OCI-LY3 (cell line): ENCODE measurements around the gene HOXB3.
A peak's percentile ranks its signal among the peaks of the same experiment; 100 is the strongest.

Experiments
- H2AFZ ChIP-seq: fragments of 200-600, 300-600 bp; shearing (Covaris generic); 2 replicates; pipeline ENCODE4 v1.6.0; 2014; ENCODE audit warnings: antibody characterized with exemption, low read depth, low read length
- H3K27ac ChIP-seq: fragments of 200-600, 300-600 bp; sonication (generic); 2 replicates; pipeline ENCODE4 v1.5.1; 2014; ENCODE audit warnings: mild to moderate bottlenecking, low read length, moderate library complexity, mixed read lengths
- H3K27me3 ChIP-seq: fragments of 200-600, 300-600 bp; sonication (generic); 2 replicates; pipeline ENCODE4 v1.6.1; 2014; ENCODE audit warnings: low read depth, low read length, mixed read lengths
- H3K36me3 ChIP-seq: fragments of 200-600, 300-600 bp; sonication (generic); replicated peaks from 2 replicates; pipeline ENCODE3; 2014; ENCODE audit warnings: low read depth, low read length, mixed read lengths
- H3K4me1 ChIP-seq: fragments of 300-600, 200-600 bp; sonication (generic); 2 replicates; pipeline ENCODE4 v1.6.1; 2014; ENCODE audit warnings: low read length, mixed read lengths
- H3K4me2 ChIP-seq: fragments of 200-600, 300-600 bp; sonication (generic); 2 replicates; pipeline ENCODE4 v1.6.1; 2014; ENCODE audit warnings: low read length, mixed read lengths
- H3K4me3 ChIP-seq: fragments of 300-600, 200-600 bp; sonication (generic); 2 replicates; pipeline ENCODE4 v1.5.1; 2014; ENCODE audit warnings: antibody characterized with exemption, mild to moderate bottlenecking, low read length, moderate library complexity
- H3K79me2 ChIP-seq: fragments of 300-600, 200-600 bp; shearing (Covaris generic); 2 replicates; pipeline ENCODE4 v1.6.1; 2014; ENCODE audit warnings: mild to moderate bottlenecking, low read length, mixed read lengths
- H3K9ac ChIP-seq: fragments of 300-600, 200-600 bp; shearing (Covaris generic); 2 replicates; pipeline ENCODE4 v1.6.0; 2014; ENCODE audit warnings: mild to moderate bottlenecking, low read length, moderate library complexity
- H3K9me3 ChIP-seq: fragments of 200-600, 300-600 bp; shearing (Covaris generic); 2 replicates; pipeline ENCODE4 v1.6.1; 2014; ENCODE audit warnings: low read length, mixed read lengths; ENCODE audit not compliant: insufficient read depth
- H4K20me1 ChIP-seq: fragments of 200-600, 300-600 bp; sonication (generic); 2 replicates; pipeline ENCODE4 v1.6.1; 2016; ENCODE audit warnings: low read length, mixed read lengths; ENCODE audit not compliant: insufficient read depth
- EZH2phosphoT487 ChIP-seq: fragments of 200-600 bp; shearing (Covaris generic); IDR thresholded peaks from 2 replicates; pipeline ENCODE4 v1.6.1; 2018; ENCODE audit warnings: antibody characterized with exemption, mixed run types, low read depth
- TF ChIP-seq, protein P1 (sequence below): fragments of 200-600, 300-600 bp; sonication (generic); IDR thresholded peaks from 2 replicates; pipeline ENCODE4 v1.5.1; 2014; ENCODE audit warnings: antibody characterized with exemption, low read length, low read depth

Gene HOXB3

DNA sequence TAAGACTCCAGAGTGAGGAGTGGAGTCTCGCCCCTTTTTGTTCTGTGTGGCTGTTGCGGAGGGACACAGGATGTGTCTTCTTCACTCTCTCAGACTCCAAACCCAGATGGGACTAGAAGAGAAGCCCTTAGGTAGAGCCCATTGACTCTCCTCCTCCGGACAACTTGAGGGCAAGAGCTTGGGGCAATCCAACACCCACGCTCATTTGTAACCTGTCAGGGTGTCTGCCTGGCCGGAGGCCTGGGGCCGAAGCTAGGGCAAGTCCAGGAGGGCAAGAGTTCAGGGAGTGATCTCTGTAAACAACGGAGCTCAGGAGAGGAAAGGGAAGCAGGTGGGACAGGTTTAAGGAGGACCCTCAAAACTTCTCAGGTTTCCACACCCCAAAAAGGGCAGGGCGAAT is 57.8 kb downstream of the HOXB3 start:
- Histone ChIP-seq H3K4me1 (peaks cover 16% of the 10 kb centered on the region), H3K79me2 (no peaks in the 10 kb centered on the region), H3K27me3 (no peaks in the 10 kb centered on the region), H3K9ac (no peak overlapping the region), H3K27ac (no peak overlapping the region), H3K4me3 (no peak overlapping the region), H4K20me1 (no peaks in the 10 kb centered on the region), H2AFZ (no peak overlapping the region), H3K9me3 (no peaks in the 10 kb centered on the region), H3K4me2 (no peak overlapping the region), H3K36me3 (no peaks in the 10 kb centered on the region)
- TF ChIP-seq, protein P1, sequence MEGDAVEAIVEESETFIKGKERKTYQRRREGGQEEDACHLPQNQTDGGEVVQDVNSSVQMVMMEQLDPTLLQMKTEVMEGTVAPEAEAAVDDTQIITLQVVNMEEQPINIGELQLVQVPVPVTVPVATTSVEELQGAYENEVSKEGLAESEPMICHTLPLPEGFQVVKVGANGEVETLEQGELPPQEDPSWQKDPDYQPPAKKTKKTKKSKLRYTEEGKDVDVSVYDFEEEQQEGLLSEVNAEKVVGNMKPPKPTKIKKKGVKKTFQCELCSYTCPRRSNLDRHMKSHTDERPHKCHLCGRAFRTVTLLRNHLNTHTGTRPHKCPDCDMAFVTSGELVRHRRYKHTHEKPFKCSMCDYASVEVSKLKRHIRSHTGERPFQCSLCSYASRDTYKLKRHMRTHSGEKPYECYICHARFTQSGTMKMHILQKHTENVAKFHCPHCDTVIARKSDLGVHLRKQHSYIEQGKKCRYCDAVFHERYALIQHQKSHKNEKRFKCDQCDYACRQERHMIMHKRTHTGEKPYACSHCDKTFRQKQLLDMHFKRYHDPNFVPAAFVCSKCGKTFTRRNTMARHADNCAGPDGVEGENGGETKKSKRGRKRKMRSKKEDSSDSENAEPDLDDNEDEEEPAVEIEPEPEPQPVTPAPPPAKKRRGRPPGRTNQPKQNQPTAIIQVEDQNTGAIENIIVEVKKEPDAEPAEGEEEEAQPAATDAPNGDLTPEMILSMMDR: no peak
- TF ChIP-seq EZH2phosphoT487: no peak

DNA sequence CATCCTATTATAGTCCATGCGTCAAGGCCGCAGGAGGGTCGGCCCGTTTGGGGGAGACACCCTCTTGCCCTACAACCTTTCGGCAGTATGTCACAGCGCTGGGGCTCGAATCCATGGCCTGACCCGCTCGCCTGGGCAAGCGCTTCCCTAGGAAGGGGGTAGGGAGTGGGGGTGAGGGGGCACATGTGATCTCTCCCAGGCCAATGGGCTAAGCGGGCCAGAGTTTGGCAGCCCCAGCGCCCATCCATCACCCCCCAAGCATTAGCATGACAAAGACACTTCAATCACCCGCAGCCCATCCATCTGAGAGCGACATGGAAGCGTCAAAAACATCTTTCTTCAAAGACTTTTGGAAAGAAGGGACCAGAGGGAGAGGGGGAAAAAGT is 59.2 kb downstream of the HOXB3 start, which contains the start of gene HOXB1:
HOXB1 (minus strand) TSS at position 125 of the 386 bp plus-strand sequence; CDS start at position 18, 107 bp downstream.
- no peak within 1 kb of the TSS for H3K9ac ChIP-seq

DNA sequence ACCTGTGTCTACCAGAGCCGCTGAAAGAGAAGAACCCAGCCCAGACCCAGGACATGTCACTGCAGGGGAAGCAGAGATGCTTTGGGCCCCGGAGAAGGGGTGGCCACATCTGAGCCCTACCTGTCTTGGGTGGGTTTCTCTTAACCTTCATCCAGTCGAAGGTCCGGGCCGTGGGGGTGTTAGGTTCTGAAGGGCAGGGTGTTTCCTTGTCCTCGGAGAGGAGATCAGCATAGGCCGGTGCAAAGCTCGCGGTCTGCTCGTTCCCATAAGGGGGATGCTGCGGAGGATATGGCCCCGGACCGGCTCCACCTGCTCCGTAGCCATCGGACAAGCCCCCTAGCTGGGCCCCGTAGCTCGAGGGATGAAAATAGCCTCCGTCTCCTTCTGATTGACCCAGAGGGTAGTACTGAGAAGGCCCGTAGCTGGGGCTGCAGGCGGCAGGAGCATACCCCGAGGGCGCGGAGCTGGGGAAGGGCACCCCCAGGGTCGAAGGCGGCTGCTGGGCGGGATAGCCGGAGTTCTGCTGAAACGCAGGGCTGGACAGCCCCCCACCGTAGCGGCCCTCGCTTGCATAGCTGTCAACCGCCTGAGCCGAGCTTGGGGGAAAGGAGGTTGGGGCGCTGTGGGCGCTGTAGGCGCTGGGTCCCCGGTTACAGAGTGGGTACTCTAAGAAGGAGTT is 59.7 kb downstream of the HOXB3 start:
- H3K27me3 ChIP-seq: no peaks in the 10 kb centered on the region
- H3K9ac ChIP-seq: no peak overlapping the region
- no peaks in the 10 kb centered on the region for H3K9me3 ChIP-seq
- H3K79me2 ChIP-seq: no peaks in the 10 kb centered on the region
- no peak overlapping the region for H3K27ac ChIP-seq
- H3K4me3 ChIP-seq: no peak overlapping the region
- no peaks in the 10 kb centered on the region for H4K20me1 ChIP-seq
- peaks cover 16% of the 10 kb centered on the region for H3K4me1 ChIP-seq
- no peak overlapping the region for H2AFZ ChIP-seq
- TF ChIP-seq EZH2phosphoT487: no peak
- TF ChIP-seq, protein P1: no peak
- no peak overlapping the region for H3K4me2 ChIP-seq
- H3K36me3 ChIP-seq: no peaks in the 10 kb centered on the region

More for the DNA sequence above, 59.2 kb downstream of the HOXB3 start, which contains the start of gene HOXB1:
- peaks cover 16% of the 10 kb centered on the region for H3K4me1 ChIP-seq
- H3K9me3 ChIP-seq: no peaks in the 10 kb centered on the region
- H4K20me1 ChIP-seq: no peaks in the 10 kb centered on the region
- H3K79me2 ChIP-seq: no peaks in the 10 kb centered on the region
- no peak within 1 kb of the TSS for H3K4me3 ChIP-seq
- peak within 1 kb of the TSS; percentile 46 for H2AFZ ChIP-seq
- H3K4me2 ChIP-seq: no peak within 1 kb of the TSS
- no peak for TF ChIP-seq EZH2phosphoT487
- TF ChIP-seq, protein P1: no peak
- H3K27me3 ChIP-seq: no peaks in the 10 kb centered on the region
- no peak within 1 kb of the TSS for H3K27ac ChIP-seq
- no peaks in the 10 kb centered on the region for H3K36me3 ChIP-seq

DNA sequence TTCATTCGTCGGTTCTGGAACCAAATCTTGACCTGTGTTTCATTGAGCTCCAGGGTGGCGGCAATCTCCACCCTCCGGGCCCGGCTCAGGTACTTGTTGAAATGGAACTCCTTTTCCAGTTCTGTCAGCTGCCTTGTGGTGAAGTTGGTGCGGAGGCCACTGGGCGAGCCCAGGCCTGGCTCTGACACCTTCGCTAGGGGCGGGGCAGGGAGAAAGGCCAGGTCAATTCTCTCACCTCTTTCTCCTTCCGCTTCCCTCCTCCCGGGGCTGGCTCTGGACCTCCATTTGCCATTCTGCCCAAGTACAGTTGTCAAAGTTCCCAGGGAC is 60.4 kb downstream of the HOXB3 start:
- Histone ChIP-seq H4K20me1 (no peaks in the 10 kb centered on the region), H3K4me3 (no peak overlapping the region), H3K79me2 (no peaks in the 10 kb centered on the region), H2AFZ (no peak overlapping the region), H3K4me1 (peaks cover 16% of the 10 kb centered on the region), H3K4me2 (no peak overlapping the region), H3K9me3 (no peaks in the 10 kb centered on the region), H3K27me3 (no peaks in the 10 kb centered on the region), H3K36me3 (no peaks in the 10 kb centered on the region), H3K9ac (no peak overlapping the region), H3K27ac (no peak overlapping the region)
- TF ChIP-seq EZH2phosphoT487: no peak
- TF ChIP-seq, protein P1: no peak
